ENCODE results near the gene HOXB3.

Gene HOXB3

GRCh38 chr17:48625495-48626244, 35.6 kb upstream of the HOXB3 start:
- TF ChIP-seq CTCF (IDR thresholded peaks at IDR 0.05; ENCODE audit: low read depth, low read length, missing control alignments): no peak
- in situ Hi-C loops (cut with HindIII; ENCODE audit: low sequenced_read_pairs): no loop called here
- no peak overlapping the region for H3K4me3 ChIP-seq (ENCODE audit: low read depth, low read length)
- no peak for DNase-seq (ENCODE audit: low read depth)

- no peak for TF ChIP-seq CTCF (IDR thresholded peaks at IDR 0.05; ENCODE audit: low read depth, low read length, missing control alignments)
- no peak for DNase-seq (ENCODE audit: low read depth)
- in situ Hi-C loops (cut with HindIII; ENCODE audit: low sequenced_read_pairs): loop anchor here (5.0 kb wide), 1 partner anchor 127 kb away; no protein-coding TSS in a partner anchor
- H3K4me3 ChIP-seq (ENCODE audit: low read depth, low read length): no peak overlapping the region
Observed at GRCh38 chr17:48624544-48625494, 34.8 kb upstream of the HOXB3 start.

GRCh38 chr17:48624118-48624517, 34.1 kb upstream of the HOXB3 start:
- in situ Hi-C loops (cut with HindIII; ENCODE audit: low sequenced_read_pairs): loop anchor here (5.0 kb wide), 1 partner anchor 128 kb away; no protein-coding TSS in a partner anchor
- TF ChIP-seq CTCF (IDR thresholded peaks at IDR 0.05; ENCODE audit: low read depth, low read length, missing control alignments): no peak
- H3K4me3 ChIP-seq (ENCODE audit: low read depth, low read length): no peak overlapping the region
- no peak for DNase-seq (ENCODE audit: low read depth)

GRCh38 chr17:48623583-48623982, 33.5 kb upstream of the HOXB3 start:
- no peak overlapping the region for H3K4me3 ChIP-seq (ENCODE audit: low read depth, low read length)
- no peak for DNase-seq (ENCODE audit: low read depth)
- in situ Hi-C loops (cut with HindIII; ENCODE audit: low sequenced_read_pairs): loop anchor here (5.0 kb wide), 1 partner anchor 129 kb away; no protein-coding TSS in a partner anchor
- TF ChIP-seq CTCF (IDR thresholded peaks at IDR 0.05; ENCODE audit: low read depth, low read length, missing control alignments): no peak

GRCh38 chr17:48622857-48623256, 32.8 kb upstream of the HOXB3 start:
- in situ Hi-C loops (cut with HindIII; ENCODE audit: low sequenced_read_pairs): loop anchor here (5.0 kb wide), 1 partner anchor 129 kb away; no protein-coding TSS in a partner anchor
- no peak overlapping the region for H3K4me3 ChIP-seq (ENCODE audit: low read depth, low read length)
- TF ChIP-seq CTCF (IDR thresholded peaks at IDR 0.05; ENCODE audit: low read depth, low read length, missing control alignments): no peak
- DNase-seq (ENCODE audit: low read depth): no peak

Measured in astrocyte of the cerebellum (primary cell).